Stimulated activated CD4-positive, alpha-beta T cell treated with anti-CD3 and anti-CD28 coated beads, Interleukin-4, amount 100 ng/mL, for 4 hours (primary cell): ENCODE measurements around the gene RTL5.
A peak's percentile ranks its signal among the peaks of the same experiment; 100 is the strongest.
"Not testable (repeated sequence)": the region's sequence is repeated elsewhere in the genome, so short reads cannot be mapped to it uniquely, and the experiment has no call there.

Experiments used
- DNase-seq, 2 experiments: peaks; one replicate each; pipeline ENCODE4 v3.0.0-alpha.2; 2020

Gene RTL5

DNA sequence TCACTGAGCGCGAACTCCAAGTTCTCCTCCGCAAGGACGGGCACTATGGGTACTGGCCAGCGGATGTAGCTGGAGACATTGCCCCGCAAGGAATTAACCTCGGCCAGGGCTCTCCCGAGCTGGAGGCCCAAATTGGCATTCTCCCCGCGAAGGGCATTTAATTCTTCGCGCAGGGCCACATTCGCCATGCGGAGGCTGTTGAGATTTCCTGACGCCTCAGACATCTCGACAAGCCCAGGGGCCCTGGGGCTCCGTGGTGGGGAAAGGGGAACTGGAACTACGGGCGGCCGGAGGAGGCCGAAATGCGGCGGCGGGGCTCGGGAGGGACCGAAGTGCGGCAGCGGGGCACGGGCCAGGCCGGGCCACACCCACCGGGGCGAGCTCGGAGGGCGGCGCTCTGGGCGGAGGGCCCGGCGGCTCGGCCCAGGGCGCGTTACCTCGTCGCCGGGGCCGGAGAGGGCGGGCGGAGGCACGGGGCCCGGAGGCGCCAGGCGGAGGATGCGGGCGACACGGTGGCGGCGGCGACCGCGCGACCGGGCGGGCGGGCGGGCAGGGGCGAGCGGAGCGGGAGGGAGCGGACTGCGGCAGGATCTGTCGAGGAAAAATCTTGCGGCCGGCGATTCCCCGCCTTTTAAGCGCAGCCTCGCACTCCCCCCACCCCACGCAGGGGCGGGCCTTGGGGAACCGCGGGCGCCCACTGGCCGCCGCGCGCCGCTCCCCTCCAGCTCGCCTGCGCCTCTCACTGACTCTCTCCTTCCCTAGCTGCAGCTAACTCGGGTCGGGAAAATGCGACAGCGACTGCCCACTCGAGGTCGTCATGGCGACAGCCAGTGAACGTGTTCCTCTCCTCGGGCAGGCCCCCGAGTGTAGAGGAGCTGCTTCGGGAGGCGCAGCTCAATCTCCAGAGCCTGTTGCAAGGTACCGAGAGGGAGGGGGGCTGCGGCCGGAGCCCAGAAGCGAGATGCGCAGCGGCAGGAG lies at the start of gene RTL5:
RTL5 (minus strand) TSS at position 599 of the 978 bp plus-strand sequence.
- DNase-seq = peak; percentile 43 to 67

DNA sequence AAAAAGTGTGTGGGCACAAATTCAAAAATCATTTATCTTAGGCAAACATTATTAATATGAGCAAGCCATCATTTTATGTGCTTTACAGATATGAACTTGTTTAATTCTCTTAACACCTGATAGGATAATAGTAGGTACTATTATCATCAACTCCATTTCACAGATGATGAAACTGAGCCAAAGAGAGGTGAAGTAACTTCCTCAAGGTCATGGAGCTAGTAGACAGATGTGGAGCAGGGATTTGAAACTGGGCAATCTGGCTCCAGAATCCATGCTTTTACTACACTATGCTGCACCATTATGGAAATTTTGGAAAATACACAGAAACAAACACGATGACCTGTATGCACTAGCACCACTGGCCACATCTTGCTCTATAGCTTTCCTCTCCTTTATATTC lies 48.8 kb upstream of the RTL5 start:
- no peak for DNase-seq

DNA sequence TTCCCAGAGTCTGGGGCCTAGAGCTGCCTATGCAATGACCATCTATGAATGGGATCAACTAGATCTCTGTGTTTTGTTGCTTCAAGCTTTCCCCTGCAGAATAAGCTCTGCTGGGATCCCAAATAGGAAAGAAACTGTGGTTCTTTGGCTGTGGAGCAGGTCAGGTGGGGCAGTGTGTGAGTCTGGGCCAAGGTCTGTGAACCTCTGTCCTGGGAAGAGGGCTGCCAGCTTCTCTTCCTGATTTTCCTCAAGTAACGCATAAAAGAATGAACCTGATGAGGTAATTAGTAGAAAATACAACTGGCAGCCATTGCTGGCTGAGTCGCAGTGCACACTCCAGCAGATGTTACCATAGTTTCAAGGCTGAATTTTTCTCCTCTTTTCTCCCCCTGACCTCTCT lies 45.3 kb upstream of the RTL5 start:
- DNase-seq = no peak

DNA sequence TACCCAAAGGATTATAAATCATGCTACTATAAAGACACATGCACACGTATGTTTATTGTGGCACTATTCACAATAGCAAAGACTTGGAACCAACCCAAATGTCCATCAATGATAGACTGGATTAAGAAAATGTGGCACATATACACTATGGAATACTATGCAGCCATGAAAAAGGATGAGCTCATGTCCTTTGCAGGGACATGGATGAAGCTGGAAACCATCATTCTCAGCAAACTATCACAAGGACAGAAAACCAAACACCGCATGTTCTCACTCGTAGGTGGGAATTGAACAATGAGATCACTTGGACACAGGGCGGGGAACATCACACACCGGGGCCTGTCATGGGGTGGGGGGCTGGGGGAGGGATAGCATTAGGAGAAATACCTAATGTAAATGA lies 44.6 kb upstream of the RTL5 start:
- DNase-seq = not testable (repeated sequence)

DNA sequence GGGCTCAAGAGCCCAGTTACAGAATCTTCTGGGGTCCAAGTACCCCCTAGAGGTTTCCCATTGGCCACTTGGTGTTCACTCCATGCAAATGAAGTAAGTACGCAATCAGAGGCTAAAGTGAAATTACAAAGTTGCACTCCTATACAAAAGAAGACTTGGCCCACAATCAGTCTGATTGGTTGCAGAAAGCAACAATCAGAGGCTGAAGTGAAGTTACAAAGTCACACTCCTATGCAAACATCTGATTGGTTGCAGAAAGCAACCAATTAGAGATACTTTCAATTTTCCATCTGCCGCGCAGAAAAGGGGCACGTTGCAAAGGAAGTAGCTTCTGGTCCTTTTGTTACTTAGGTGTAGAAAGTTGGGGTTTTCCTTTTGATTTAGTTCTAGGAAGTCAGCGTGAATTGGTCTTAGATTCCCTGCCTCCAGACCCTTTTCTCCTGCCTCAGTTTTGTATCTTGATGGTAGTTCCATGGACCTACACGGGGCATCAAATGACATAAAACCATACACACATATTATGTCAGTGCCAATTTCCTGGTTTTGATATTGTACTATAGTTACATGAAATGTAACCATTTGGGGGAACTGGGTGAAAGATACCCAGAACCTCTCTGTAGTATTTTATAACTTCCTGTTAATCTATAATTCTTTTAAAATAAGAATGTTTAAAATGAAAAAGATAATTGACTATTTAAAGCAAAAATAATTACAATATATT lies 37.5 kb upstream of the RTL5 start:
- DNase-seq = peak in 1 of 2 experiments; percentile 31

DNA sequence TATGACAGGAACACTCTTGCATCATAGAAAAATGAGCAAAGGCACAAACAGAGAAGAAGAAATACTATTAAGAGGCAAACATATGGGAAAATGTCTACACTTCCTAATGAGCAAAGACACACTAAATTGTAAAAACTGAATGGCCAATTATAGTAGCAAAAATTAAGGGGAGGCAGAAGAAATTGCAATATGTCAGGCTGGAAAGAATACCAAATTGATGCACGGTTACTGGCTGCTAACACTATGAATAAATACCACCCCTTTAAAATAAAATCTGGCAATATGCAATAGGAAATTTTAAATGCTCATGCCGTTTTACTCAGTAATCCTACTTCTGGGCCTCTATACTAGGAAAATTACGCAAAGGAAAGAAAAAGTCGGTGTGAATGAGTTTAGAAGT lies 33.8 kb upstream of the RTL5 start:
- DNase-seq = no peak

DNA sequence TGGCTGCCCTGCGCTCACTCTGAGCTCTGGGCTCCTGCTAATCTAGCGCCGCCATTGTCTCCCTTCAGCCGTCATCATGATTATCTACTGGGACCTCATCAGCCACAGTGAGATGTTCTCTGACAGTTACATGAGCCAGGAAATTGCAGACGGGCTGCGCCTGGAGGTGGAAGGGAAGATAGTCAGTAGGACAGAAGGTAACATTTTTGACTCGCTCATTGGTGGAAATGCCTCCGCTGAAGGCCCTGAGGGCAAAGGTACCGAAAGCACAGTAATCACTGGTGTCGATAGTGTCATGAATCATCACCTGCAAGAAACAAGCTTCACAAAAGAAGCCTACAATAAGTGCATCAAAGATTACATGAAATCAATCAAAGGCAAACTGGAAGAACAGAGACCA lies 28.1 kb upstream of the RTL5 start:
- no peak for DNase-seq

DNA sequence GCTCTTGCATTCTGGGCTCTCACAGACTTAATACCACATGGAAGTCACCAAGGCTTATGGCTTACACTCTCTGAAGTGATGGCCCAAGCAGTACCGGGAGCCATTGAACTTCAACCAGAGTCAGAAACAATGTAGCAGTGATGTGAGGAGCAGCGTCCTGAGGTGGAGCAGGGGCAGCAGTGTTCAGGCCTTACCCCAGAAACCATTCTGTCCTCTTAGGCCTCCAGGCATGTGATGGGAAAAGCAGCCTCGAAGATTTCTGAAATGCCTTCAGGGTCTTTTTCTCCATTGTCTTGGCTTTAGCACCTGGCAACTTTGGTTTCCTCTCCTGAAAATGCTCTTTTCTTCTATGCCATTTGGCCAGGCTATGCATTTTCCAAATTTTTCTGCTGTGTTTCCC lies 27.1 kb upstream of the RTL5 start:
- no peak for DNase-seq

DNA sequence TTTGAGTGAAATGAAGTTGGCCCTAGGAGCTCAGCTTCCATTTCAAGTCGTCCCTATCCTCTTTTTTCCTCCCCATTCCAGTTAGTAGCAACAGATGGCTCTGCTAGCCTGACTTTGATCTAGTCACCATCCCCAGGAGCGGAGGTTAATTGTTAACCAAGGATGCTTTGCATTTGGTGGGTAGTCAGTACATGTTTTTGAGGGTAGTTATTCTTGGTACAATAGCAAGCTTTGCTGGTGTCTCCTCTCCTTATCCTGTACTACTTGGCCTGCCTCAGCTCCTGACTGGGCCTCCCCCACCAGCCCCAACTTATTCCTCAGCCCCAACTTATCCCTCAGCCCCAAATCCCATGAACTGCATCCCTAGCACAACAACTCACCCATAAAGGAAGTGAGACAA lies 14.8 kb upstream of the RTL5 start:
- no peak for DNase-seq

DNA sequence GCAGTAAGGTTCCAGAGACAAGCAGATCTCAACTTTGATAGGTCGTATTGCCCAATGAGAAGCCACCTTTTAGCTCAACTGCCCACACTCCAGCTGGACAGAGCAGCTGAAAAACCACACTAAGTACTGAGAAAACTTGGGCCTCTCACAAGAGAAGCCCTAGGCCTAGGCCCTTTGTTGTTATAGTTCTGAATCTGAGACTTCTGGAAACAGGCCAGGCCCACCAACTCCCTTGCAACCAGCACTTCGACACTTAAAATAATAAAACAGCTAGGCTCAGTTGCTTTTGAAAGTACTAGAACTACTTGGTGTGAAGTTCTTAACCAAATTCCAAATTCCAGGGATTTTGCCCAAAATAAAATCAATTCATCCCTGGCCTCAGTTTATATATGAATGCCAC lies 13.5 kb upstream of the RTL5 start:
- DNase-seq = no peak

DNA sequence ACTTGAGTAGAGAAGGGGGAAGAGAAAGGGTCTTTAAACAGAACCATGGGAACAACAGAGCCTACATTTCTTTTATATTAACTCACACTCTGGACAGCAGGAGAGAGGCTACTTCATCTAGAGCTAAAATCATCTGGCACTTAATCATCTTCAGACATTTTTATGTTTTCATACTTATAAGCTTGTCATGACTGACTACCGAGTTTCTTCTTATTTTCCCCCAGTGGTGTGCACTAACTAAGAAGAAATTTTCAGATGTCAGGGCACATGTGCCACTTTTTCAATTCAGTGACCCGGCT lies 11.8 kb upstream of the RTL5 start:
- DNase-seq = no peak

DNA sequence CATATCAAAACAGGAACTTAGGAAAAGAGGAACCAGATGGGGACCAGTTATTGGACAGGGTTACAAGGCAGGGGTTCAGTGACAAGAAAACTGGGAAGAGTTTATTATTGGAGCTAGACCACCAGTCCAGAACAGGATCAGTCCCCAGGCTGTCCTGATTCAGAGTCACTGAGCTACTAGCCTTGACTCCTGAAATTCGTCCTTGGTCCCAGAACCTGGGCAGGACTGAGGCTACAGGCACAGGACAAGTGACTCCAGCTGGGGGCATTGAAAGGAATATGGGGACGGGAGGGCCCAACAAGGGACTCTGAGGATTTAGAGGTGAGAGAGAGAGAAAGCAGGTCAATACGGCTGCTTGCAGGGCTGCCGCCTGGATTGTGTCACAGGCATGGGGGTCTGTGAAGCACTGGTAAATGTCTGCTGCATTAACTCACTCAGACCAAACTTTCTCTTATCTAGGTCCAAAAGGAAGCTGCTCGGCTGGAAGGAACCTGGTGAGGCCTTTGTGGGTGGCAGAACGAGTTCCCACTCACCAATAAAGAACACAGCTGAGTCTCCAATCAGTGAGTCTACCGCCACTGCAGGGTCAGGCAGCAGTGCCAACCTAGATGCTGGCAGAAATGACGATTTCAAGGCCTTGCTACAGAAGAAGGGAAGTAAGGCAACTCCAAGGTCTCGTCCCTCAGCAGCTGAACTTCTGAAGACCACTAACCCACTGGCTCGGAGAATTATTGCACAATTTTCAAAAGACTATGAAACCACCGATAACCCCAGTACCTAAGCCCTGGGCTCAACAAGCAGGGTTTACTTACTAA lies 11.3 kb upstream of the RTL5 start:
- DNase-seq = no peak

DNA sequence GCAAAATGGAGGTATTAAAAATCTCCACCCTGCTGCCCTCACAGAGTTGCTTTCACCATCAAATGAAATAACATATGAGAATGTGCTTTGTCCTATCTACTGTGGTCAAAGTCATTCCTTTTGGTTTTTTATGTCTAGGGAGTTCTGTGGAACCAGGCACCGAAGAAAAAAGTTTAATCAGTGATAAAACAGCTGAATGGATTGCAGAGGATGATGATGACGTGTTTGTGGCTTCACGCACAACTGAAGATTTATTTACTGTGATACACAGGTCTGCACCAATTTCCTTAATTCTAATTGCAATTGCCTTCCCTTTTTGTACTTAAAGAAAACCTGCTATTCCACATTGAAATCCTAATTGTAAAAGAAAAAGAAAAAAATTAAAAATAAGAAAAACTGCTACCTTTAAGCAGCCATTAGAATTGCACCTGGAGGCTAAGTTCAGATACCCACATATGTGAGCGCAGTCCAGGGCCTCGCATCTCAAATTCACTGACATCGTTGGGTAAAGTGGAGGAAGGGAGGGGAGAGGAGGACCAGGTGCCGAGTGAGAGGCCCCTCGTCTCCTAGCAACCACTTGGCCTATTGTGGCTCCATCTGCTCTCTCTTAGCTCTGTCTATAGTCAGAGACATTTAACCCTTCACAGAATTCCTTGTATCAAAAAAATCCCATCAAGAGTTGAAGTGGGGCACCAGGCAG lies 10.5 kb upstream of the RTL5 start:
- no peak for DNase-seq

DNA sequence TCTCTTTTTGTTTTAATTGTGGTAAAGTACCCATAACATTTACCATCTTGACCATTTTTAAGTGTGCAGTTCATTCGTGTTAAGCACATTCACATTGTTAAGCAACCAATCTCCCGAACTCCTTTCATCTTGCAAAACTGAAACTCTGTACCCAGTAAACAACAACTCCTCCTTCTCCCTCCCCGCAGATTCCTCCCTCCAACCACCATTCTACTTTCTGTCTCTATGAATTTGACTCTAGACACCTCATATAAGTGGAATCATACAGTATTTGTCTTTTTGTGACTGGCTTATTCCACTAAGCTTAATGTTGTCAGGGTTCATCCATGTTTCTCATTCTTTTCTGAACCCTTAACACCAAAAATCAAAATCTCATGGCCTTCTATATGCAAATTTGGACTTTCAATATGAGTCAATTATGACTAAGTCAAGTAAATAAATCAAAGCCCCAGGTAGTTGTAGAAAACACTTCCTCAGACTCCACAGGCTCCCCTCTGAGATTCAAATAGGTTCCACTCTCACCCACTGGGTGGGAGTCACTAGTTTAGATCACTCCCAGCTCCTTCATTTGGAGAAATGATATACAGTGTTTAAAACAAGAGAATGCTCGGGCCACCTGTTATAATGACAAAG lies 9.8 kb upstream of the RTL5 start:
- no peak for DNase-seq

DNA sequence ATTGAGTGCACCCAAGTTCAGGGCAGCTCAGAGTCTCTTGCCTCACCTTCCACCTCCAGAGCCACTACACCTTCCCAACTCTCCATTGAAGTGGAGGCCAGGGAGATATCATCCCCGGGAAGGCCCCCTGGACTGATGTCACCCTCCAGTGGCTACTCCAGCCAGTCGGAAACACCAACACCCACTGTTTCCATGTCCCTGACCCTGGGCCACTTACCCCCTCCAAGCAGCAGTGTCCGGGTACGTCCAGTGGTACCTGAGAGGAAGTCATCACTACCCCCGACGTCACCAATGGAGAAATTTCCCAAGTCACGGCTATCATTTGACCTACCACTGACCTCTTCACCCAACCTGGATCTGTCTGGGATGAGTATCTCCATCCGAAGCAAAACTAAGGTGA lies 7.8 kb upstream of the RTL5 start:
- DNase-seq = no peak

DNA sequence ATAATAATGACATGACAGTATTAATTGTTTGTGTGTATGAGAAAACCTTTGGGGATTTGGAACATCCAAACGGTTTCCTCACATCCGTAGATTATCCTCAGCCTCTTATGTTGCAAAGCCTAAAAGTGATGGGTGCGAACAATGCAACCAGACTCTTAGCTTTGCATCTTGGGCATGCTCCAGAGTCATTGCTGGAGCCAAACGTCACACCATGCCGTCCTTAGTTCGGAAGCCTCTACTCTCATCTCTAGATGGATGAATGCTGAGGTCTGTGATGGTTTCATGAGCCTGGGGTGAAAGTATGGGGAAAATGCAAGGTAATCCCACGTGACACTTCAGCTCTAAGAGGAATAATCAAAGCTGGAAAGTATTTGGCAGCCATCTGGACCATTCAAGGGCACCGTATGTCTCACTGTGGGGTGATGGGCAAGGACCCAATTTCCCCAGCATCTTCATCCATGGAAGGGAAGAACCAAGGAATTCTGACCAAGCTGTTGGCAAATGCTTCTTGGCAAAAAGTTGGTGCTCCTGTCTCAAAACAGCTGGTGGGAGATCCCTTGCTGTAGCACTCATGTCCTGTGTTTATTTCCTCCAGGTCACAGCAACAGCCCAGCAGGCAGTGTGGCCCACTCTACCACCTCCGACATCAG lies 6.3 kb upstream of the RTL5 start:
- no peak for DNase-seq

DNA sequence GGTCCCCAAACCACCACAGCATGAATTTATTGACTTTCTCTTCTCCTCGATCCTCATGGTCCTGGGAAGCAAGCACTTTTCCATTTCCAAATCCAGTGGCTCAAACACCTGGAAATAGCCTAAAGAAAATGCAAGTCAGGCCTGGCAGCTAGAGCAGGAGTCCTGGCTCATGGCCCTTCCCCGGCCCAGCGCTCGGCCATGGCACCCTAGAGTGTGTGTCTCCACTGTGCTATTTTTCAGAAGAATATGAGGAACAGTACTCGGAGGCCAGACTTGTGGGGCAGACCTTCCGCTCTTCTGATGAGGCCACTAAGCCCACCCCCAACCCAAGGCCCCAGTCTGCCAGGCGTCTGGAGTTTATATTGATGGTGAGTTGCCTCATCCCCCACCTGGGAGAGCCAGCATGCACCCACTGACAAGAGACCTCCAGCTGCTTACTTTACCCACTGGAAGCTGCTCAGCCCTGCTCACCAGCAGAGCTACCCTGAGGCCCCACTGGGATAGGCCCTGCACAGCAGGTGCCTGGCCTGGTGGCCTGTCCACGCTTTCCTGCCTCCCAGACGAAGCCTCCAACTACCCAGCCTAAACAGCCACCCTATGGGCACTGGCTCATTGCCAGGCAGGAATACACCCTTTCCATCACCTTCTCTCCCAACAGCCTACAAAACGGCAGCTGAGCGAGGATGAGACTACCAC lies 2.3 kb upstream of the RTL5 start:
- no peak for DNase-seq

DNA sequence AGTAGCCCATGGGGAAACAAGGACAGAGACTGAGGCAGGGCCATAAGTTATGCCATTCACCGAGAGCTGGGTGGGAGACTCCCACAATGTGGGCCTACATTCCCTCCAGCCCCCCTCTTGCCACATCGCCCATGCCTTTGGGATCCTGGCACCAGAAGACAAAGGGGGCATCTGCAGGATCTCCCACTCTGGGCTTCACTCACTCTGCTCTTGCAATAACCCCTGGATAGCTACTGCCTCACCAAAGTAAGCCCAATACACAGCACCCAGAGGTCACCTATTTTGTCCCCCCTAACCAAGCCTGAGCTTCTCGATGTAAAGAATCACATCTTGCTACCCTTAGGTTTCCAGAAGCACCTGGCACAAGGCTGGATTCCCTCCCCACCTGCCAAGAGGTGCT lies 741 bp upstream of the RTL5 start:
- no peak for DNase-seq

DNA sequence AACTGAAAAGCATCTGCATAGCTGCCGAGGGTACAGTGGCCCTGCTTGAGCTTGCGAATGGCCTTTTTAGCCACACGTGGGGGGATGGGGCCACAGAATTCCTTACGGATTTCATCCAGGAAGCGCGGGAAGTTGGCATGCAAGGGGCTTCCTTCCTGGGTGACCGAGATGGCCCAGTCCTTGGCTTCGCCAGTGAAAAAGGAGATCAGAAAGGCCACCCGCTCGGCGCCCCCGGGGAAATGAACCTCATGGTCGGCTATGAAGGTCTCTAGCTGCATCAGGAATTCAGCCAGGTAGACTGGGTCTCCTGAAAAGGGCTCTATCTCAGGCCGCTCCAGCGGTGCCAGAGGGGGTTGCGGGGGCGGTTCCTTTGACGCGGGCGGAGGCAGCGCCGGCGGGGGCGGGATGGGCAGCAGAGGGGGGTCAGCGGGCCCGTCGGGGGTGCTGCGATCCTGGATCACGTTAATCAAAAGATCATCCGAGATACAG lies 909 bp downstream of the RTL5 start:
- DNase-seq = no peak

DNA sequence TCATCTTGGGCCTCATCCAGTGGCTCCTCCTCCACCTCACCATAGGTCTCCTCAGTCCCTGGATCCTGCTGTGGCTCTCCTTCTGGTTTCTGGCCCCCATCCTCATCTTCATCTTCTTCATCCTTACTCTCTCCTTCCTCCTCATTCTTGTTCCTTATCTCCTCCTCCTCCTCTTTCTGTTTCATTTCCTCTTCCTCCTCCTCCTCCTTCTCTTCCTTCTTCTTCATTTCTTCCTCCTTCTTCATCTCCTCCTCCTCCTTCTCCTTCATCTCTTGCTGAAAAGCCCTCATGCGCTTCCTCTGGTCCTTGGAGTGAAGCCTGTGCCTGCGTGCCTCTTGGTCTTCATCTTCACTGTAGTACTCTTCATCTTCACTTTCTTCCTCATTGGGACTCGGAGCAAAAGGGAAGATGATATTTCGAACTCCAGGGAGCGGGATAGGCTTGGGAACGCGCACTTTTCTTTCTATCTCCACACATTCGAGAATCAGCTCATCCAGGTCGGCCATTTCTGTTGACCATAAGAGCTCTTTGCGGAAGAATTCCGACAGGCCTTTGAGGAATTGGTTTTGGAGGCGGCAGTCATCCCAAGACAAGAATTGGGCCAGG lies 1.5 kb downstream of the RTL5 start:
- DNase-seq = no peak

DNA sequence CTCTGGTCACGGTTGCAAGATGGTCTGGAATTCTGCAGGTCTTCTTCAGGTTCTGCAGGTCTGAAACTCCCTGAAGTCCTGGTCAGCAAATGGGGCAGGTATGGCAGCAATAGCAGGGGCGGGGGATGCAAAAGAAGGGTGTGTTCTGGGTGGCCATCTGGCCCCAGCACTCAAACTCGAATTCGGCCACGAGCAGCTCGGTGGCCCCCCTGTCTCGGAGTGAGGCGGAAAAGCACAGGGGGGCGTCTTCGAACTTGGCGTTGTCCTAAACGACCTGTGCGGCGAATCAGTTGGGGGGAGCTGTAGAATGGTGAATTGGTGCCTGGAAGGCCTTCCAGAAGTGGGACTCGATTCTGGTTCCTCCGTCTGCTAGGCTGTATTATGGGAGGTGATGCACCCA lies 2.1 kb downstream of the RTL5 start:
- DNase-seq = no peak
